ENCODE data around the gene TTC17. TPM values are rescaled to one million over a fixed set of nuclear protein-coding genes. Genes with fewer than 3 reads are reported as not detected.

Gene TTC17
- total RNA-seq, 4 donors from 2014 or later: 65.8 to 280 (median 106) TPM

GRCh38 chr11:43376065-43376464 lies 17.3 kb downstream of the TTC17 start:
- TF ChIP-seq POLR2AphosphoS5 (IDR thresholded peaks at IDR 0.05) (no peak), CTCF (IDR thresholded peaks at IDR 0.05) (no peak)
- no peaks in the 10 kb centered on the region for H3K27me3 ChIP-seq
- no peak for DNase-seq (ENCODE audit: low spot score in 2 of 2)
- no peaks in the 10 kb centered on the region for H3K9me3 ChIP-seq
- no peak overlapping the region for H3K4me3 ChIP-seq
- 94% methylated on average over 2 of the region's 2 CpGs for WGBS
- H3K27ac ChIP-seq: no peak overlapping the region
- H3K4me1 ChIP-seq: peaks cover 11% of the 10 kb centered on the region
- peaks cover 8% of the 10 kb centered on the region for H3K36me3 ChIP-seq

- Histone ChIP-seq H3K36me3 (peaks cover 3% of the 10 kb centered on the region), H3K27ac (no peak overlapping the region), H3K4me3 (no peak overlapping the region), H3K27me3 (no peaks in the 10 kb centered on the region), H3K4me1 (peaks cover 11% of the 10 kb centered on the region), H3K9me3 (no peaks in the 10 kb centered on the region)
- WGBS: 46% methylated on average over 2 of the region's 2 CpGs
- DNase-seq (ENCODE audit: low spot score in 2 of 2): no peak
- TF ChIP-seq POLR2A (IDR thresholded peaks at IDR 0.05): no peak
- no peak for TF ChIP-seq CTCF (IDR thresholded peaks at IDR 0.05)
- TF ChIP-seq POLR2AphosphoS5 (IDR thresholded peaks at IDR 0.05): no peak
- TF ChIP-seq EP300 (IDR thresholded peaks at IDR 0.05): no peak
Observed at GRCh38 chr11:43376594-43376993, 17.9 kb downstream of the TTC17 start.

GRCh38 chr11:43377389-43377788 lies 18.7 kb downstream of the TTC17 start:
- Histone ChIP-seq H3K4me3 (no peak overlapping the region), H3K27me3 (no peaks in the 10 kb centered on the region), H3K27ac (no peak overlapping the region), H3K36me3 (no peaks in the 10 kb centered on the region), H3K4me1 (peaks cover 11% of the 10 kb centered on the region), H3K9me3 (no peaks in the 10 kb centered on the region)
- DNase-seq (ENCODE audit: low spot score in 2 of 2): no peak
- no peak for TF ChIP-seq CTCF (IDR thresholded peaks at IDR 0.05)
- no peak for TF ChIP-seq EP300 (IDR thresholded peaks at IDR 0.05)
- no peak for TF ChIP-seq POLR2A (IDR thresholded peaks at IDR 0.05)
- TF ChIP-seq POLR2AphosphoS5 (IDR thresholded peaks at IDR 0.05): no peak

- Histone ChIP-seq H3K4me3 (no peak overlapping the region), H3K27me3 (no peaks in the 10 kb centered on the region), H3K27ac (no peak overlapping the region), H3K36me3 (no peaks in the 10 kb centered on the region), H3K4me1 (peaks cover 11% of the 10 kb centered on the region), H3K9me3 (no peaks in the 10 kb centered on the region)
- WGBS: 90% methylated on average over 3 of the region's 3 CpGs
- TF ChIP-seq POLR2A (IDR thresholded peaks at IDR 0.05) (no peak), CTCF (IDR thresholded peaks at IDR 0.05) (no peak), POLR2AphosphoS5 (IDR thresholded peaks at IDR 0.05) (no peak), EP300 (IDR thresholded peaks at IDR 0.05) (no peak)
- no peak for DNase-seq (ENCODE audit: low spot score in 2 of 2)
Observed at GRCh38 chr11:43378897-43379296, 20.2 kb downstream of the TTC17 start.

- 53% methylated on average over 2 of the region's 2 CpGs for WGBS
- no peak for TF ChIP-seq EP300 (IDR thresholded peaks at IDR 0.05)
- TF ChIP-seq POLR2A (IDR thresholded peaks at IDR 0.05): no peak
- no peak for TF ChIP-seq POLR2AphosphoS5 (IDR thresholded peaks at IDR 0.05)
- no peak for TF ChIP-seq CTCF (IDR thresholded peaks at IDR 0.05)
- Histone ChIP-seq H3K27me3 (no peaks in the 10 kb centered on the region), H3K9me3 (no peaks in the 10 kb centered on the region), H3K36me3 (peaks cover 3% of the 10 kb centered on the region), H3K4me3 (no peak overlapping the region), H3K4me1 (peaks cover 11% of the 10 kb centered on the region), H3K27ac (no peak overlapping the region)
- DNase-seq (ENCODE audit: low spot score in 2 of 2): no peak
Observed at GRCh38 chr11:43381802-43382201, 23.1 kb downstream of the TTC17 start.
